GM10266 (cell line): ENCODE data around the gene SHISA6.

ENCODE experiments used
- DNase-seq: peaks from one replicate; pipeline ENCODE4 v3.0.0; 2012; ENCODE audit errors: extremely low spot score
- CTCF ChIP-seq: IDR thresholded peaks from 2 replicates; pipeline ENCODE4 v1.5.1; 2012; ENCODE audit warnings: mild to moderate bottlenecking, low read depth; ENCODE audit not compliant: control insufficient read depth, insufficient read depth; ENCODE audit errors: missing control alignments

The SHISA6 gene

GRCh38 chr17:11554042-11554441 is 313.0 kb downstream of the SHISA6 start:
- no peak for DNase-seq
- no peak for TF ChIP-seq CTCF

- TF ChIP-seq CTCF = no peak
- no peak for DNase-seq
These were observed 313.5 kb downstream of the SHISA6 start for GRCh38 chr17:11554542-11554941.

- TF ChIP-seq CTCF = no peak
- no peak for DNase-seq
These were observed 314.5 kb downstream of the SHISA6 start for GRCh38 chr17:11555530-11555929.

- no peak for DNase-seq
- no peak for TF ChIP-seq CTCF
These were observed 316.9 kb downstream of the SHISA6 start for GRCh38 chr17:11557727-11558452.

- no peak for DNase-seq
- TF ChIP-seq CTCF = no peak
These were observed 317.7 kb downstream of the SHISA6 start for GRCh38 chr17:11558681-11559234.

- DNase-seq = no peak
These were observed 318.6 kb downstream of the SHISA6 start for GRCh38 chr17:11559601-11560000.

More at GRCh38 chr17:11559601-11560000, 318.6 kb downstream of the SHISA6 start:
- no peak for TF ChIP-seq CTCF
